Testis (tissue), 3 donors: ENCODE measurements around the gene BCR. TPM values are rescaled to one million over a fixed set of nuclear protein-coding genes. Genes with fewer than 3 reads are reported as not detected.

ENCODE experiments used
- DNase-seq: peaks from one replicate; pipeline ENCODE4 v3.0.0-alpha.2; 2019
- H3K27ac ChIP-seq, 2 donors: fragments of 200-600 bp; sonication (generic); one replicate each; pipeline ENCODE4 v1.5.1; 2019
- H3K27me3 ChIP-seq: fragments of 200-600 bp; sonication (generic); one replicate; pipeline ENCODE4 v1.5.1; 2019
- H3K36me3 ChIP-seq: fragments of 200-600 bp; sonication (generic); one replicate; pipeline ENCODE4 v1.5.1; 2017; ENCODE audit warnings: low read depth; ENCODE audit errors: missing control alignments
- H3K4me1 ChIP-seq: fragments of 200-600 bp; sonication (generic); one replicate; pipeline ENCODE4 v1.5.1; 2019
- H3K4me3 ChIP-seq, 2 donors: fragments of 200-600 bp; sonication (generic); one replicate each; pipeline ENCODE4 v1.5.1; 2017 to 2019
- H3K9me3 ChIP-seq: fragments of 200-600 bp; sonication (generic); one replicate; pipeline ENCODE4 v1.5.1; 2017
- POLR2A ChIP-seq: fragments of 450-650 bp; IDR thresholded peaks from one replicate; pipeline ENCODE4 v1.6.1; 2017; ENCODE audit warnings: antibody characterized with exemption, mild to moderate bottlenecking, moderate library complexity
- WGBS, 2 donors: methylation state at CpG; one replicate each; pipeline ENCODE4 v1.1.5; 2018; 5-methylcytosine and 5-hydroxymethylcytosine counted together
- intact Hi-C: fragments of 100-400 bp; cut with DNase I; formaldehyde crosslinking; loops from one replicate; pipeline ENCODE4 v1.15.1; 2023; ENCODE audit warnings: low total_unique reads
- polyA plus RNA-seq: library from polyadenylated mRNA; stranded (reverse); fragments of 350-450 nt; fragmentation: Illumina TruSeq; extraction: RNeasy Lipid Tissue Mini Kit (QIAGEN cat#74804); gene quantifications from one replicate; pipeline ENCODE4 v1.2.3, GENCODE V29; 2014; ENCODE audit warnings: low read depth, low replicate concordance; ENCODE audit not compliant: insufficient read depth
- total RNA-seq, 2 donors: library from RNA; depleted of rRNA; stranded (reverse); fragments of >200 nt; gene quantifications; one replicate each; pipeline ENCODE4 v1.2.3, GENCODE V29; 2016
- TF ChIP-seq, protein P1 (sequence below), 3 experiments: fragments of 450-650 bp in 2 of 3; fragments of 200-600 bp in 1 of 3; sonication (generic) in 1 of 3; IDR thresholded peaks; one replicate each; pipeline ENCODE4 v1.5.1; 2016 to 2019; ENCODE audit warnings: antibody characterized with exemption in 3 of 3, mild to moderate bottlenecking in 2 of 3, moderate library complexity in 1 of 3

BCR gene
- total and polyA plus RNA-seq, 3 donors from 2014 or later = 52.5 to 108 (median 105) TPM

DNA sequence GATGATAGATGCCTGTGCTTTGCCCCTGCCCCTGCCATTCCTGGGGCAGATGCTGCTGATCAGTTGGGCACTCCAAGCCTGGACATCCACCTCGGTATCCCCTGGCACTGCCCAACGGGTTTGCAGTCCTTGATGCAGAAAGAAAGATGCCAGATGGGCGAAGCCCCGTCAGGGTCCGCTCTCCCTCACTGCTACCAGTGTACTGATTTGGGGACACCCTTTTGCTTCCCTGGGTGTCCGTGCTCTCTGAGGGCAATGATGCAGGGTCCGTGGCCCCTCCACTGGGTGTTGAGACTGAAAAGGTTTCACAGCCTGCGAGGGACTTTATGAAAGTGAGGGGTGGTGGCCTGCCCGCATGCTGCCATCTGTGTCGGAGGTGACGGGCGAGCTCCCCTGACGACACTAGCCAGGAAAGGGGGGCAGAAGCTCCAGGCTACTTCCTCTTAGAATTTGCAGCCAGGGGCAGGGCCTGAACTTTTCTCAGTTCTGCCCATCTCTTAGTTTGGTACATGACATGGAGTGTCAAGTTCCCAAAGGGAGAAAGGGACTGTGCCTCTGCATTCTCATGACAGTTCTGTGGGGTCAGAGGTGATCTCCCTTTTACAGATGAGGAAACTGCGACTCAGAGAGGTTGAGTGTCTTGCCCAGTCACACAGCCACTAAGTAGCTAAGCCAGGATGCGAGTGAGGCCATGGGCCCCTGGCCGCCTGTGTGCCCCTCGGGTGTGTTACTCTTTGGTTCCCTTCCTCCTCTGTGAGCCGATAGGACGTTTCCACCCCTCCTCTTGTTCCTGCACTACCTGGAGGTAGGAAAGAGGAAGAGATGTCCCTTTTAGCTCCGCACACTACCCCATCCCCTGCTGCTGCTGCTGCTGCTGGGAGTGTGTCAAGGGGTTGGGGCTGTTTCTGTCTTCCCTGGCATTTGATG, 96.6 kb downstream of the BCR start:
- H3K27me3 ChIP-seq = no peaks in the 10 kb centered on the region
- H3K4me3 ChIP-seq = no peak overlapping the region
- TF ChIP-seq POLR2A = no peak
- TF ChIP-seq, protein P1, sequence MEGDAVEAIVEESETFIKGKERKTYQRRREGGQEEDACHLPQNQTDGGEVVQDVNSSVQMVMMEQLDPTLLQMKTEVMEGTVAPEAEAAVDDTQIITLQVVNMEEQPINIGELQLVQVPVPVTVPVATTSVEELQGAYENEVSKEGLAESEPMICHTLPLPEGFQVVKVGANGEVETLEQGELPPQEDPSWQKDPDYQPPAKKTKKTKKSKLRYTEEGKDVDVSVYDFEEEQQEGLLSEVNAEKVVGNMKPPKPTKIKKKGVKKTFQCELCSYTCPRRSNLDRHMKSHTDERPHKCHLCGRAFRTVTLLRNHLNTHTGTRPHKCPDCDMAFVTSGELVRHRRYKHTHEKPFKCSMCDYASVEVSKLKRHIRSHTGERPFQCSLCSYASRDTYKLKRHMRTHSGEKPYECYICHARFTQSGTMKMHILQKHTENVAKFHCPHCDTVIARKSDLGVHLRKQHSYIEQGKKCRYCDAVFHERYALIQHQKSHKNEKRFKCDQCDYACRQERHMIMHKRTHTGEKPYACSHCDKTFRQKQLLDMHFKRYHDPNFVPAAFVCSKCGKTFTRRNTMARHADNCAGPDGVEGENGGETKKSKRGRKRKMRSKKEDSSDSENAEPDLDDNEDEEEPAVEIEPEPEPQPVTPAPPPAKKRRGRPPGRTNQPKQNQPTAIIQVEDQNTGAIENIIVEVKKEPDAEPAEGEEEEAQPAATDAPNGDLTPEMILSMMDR (IDR thresholded peaks at IDR 0.05) = no peak
- H3K9me3 ChIP-seq = no peaks in the 10 kb centered on the region
- no peaks in the 10 kb centered on the region for H3K36me3 ChIP-seq
- no peak for DNase-seq
- H3K4me1 ChIP-seq = peaks cover 14% of the 10 kb centered on the region
- no peak overlapping the region for H3K27ac ChIP-seq
- 89 to 93% methylated on average over 14 to 20 of the region's 20 CpGs for WGBS, 2 donors
- intact Hi-C loops = no loop called here

DNA sequence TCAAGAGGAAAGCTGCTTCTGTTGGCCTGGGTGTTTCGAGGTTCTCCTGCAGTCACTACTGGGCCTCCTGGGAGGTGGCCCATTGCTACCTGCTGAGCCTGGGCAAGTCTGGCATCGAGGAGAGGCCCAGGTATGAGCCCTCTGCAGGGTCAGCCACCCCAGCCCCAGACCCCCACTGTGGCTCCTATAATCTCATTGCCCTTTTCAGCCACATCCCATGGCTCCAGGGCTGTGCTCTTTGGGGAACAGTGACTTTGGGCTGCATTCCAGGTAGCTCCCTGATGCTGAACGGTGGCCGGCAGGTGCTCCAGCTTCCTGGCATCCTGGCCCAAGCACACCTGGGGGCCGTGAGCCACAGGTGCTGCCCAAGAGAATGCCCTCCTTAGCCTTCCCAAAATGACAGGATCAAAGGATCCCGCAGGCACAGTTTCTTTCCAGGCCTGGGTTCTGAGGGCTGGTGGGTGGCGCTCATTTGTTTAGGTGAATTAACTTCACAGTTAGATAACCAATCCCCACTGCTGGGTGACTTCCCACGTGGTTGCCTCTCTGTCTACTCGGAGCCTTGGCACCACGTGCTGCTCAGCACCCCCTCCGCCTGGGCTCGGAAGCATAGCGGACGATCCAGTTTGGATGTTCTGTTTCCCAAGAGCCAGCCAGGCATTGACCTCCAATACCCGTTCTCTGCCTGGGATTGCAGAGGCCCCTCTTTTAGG, 97.4 kb downstream of the BCR start:
- Histone ChIP-seq H3K4me1 (peaks cover 20% of the 10 kb centered on the region), H3K27me3 (no peaks in the 10 kb centered on the region), H3K36me3 (no peaks in the 10 kb centered on the region), H3K27ac (no peak overlapping the region), H3K4me3 (no peak overlapping the region), H3K9me3 (no peaks in the 10 kb centered on the region)
- TF ChIP-seq, protein P1 (IDR thresholded peaks at IDR 0.05) = no peak
- TF ChIP-seq POLR2A = no peak
- DNase-seq = no peak
- WGBS, 2 donors = 78 to 94% methylated on average over 10 to 15 of the region's 15 CpGs
- intact Hi-C loops = no loop called here

DNA sequence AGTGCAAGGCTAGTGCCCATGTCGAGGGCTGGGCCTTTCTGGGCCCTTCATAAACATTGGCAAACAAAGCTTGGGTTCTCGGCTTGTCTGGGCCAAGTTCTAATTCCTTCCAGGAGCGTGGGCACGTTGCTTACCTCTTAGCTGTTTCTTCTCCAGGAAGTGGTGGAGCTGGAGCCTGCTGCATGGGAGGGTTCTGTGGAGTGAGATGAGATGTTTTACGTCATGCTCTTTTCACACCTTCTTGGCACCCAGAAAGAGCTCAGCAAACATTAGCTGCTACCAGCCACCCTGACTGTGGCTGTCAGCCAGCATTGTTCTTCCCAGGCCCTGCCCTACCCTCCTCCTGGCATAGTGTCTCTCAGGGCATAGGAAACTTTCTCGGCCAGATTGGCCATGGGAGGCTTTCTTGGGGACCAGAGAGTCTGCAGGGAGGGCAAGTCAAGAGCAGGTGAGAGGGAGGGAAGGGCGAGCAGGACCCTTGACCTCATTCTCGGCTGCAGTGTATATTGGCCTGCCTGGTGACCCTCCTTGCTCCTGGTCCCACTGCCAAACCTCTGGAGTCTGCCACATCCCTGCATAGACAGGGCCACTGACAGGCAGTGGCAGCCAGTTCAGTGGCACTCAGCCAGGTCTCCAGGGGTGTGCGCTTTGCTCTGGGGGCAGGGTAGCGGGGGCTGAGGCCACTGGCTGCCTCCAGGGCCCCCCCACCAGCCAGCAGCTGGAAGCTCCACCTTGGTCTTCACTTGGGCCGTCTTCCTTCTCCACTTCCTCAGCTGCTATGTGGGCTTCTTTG, 98.8 kb downstream of the BCR start:
- Histone ChIP-seq H3K9me3 (no peaks in the 10 kb centered on the region), H3K4me1 (peaks cover 33% of the 10 kb centered on the region), H3K4me3 (no peak overlapping the region), H3K27me3 (no peaks in the 10 kb centered on the region), H3K27ac (peak overlapping the region; percentile 29 to 56), H3K36me3 (no peaks in the 10 kb centered on the region)
- WGBS, 2 donors = 52 to 67% methylated on average over 5 to 11 of the region's 11 CpGs
- peak; percentile 80 for DNase-seq
- intact Hi-C loops = no loop called here
- TF ChIP-seq, protein P1 (IDR thresholded peaks at IDR 0.05) = no peak
- no peak for TF ChIP-seq POLR2A

DNA sequence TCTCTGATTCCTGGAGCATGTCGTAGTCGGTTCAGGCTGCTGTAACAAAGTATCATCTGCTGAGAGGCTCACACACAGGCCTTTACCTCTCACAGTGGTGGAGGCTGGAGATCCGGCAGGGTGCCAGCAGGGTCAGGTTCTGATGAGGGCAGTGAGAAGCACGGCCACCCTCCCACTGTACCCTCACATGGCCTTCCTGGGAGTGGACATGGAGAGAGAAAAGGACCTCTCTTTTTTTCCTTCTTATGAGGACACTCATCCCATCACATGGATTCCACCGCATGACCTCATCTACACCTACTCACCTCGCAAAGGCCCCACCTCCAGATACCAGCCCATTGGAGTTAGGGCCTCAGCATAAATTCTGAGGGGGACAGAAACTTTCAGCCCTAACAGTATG, 99.5 kb downstream of the BCR start:
- 54 to 62% methylated on average over 5 to 6 of the region's 6 CpGs for WGBS, 2 donors
- Histone ChIP-seq H3K27ac (peak overlapping the region; percentile 29 to 56), H3K27me3 (no peaks in the 10 kb centered on the region), H3K4me1 (peaks cover 38% of the 10 kb centered on the region), H3K9me3 (no peaks in the 10 kb centered on the region), H3K36me3 (no peaks in the 10 kb centered on the region), H3K4me3 (no peak overlapping the region)
- TF ChIP-seq, protein P1 (IDR thresholded peaks at IDR 0.05) = no peak
- no peak for TF ChIP-seq POLR2A
- peak; percentile 89 for DNase-seq
- intact Hi-C loops = loop anchor here (2.0 kb wide), 1 partner anchor 101 kb away; no protein-coding TSS in a partner anchor
